GM12878 (cell line): ENCODE results near the gene LRRC56. TPM values are rescaled to one million over a fixed set of nuclear protein-coding genes. Genes with fewer than 3 reads are reported as not detected.

Source experiments
- BCL3 ChIP-seq: IDR thresholded peaks from 2 replicates; pipeline ENCODE4 v1.6.1; 2011; ENCODE audit warnings: borderline replicate concordance, low read depth, mild to moderate bottlenecking, moderate library complexity, low read length; ENCODE audit not compliant: insufficient read depth, poor library complexity, severe bottlenecking
- CBX5 ChIP-seq: sonication (generic); IDR thresholded peaks from 2 replicates; pipeline ENCODE4 v1.6.1; 2016; ENCODE audit warnings: low read depth, moderate library complexity, mild to moderate bottlenecking, inconsistent platforms
- CHD1 ChIP-seq: IDR thresholded peaks from 2 replicates; pipeline ENCODE4 v1.6.1; 2012; ENCODE audit warnings: low read depth, low read length, improper control_type of control experiment
- CTCF ChIP-seq, 3 experiments: IDR thresholded peaks in 2 of 3; conservative IDR thresholded peaks in 1 of 3; 2 replicates each; pipeline ENCODE4 v1.5.1; 2011; ENCODE audit warnings: low read depth in 3 of 3, low read length in 3 of 3, mild to moderate bottlenecking in 3 of 3, control low read depth in 2 of 3, moderate library complexity in 2 of 3, inconsistent platforms in 1 of 3, mixed read lengths in 1 of 3; ENCODE audit not compliant: control insufficient read depth in 2 of 3, insufficient read depth in 1 of 3; ENCODE audit errors: extremely low read depth in 1 of 3
- ESRRA ChIP-seq: IDR thresholded peaks from 2 replicates; pipeline ENCODE4 v1.6.1; 2012; ENCODE audit warnings: mild to moderate bottlenecking, low read length, improper control_type of control experiment
- GABPA ChIP-seq: IDR thresholded peaks from 2 replicates; pipeline ENCODE4 v1.6.1; 2014; ENCODE audit warnings: antibody characterized with exemption, low read depth, mild to moderate bottlenecking, inconsistent platforms
- GATAD2B ChIP-seq: fragments of 450-650 bp; conservative IDR thresholded peaks from 2 replicates; pipeline ENCODE4 v1.6.1; 2017; ENCODE audit warnings: low read depth, mild to moderate bottlenecking, moderate library complexity
- HDAC6 ChIP-seq: fragments of 200-600 bp; sonication (generic); IDR thresholded peaks from one replicate; pipeline ENCODE4 v1.8.0; 2017; ENCODE audit warnings: antibody characterized with exemption; ENCODE audit not compliant: unreplicated experiment
- HDGF ChIP-seq: fragments of 450-650 bp; IDR thresholded peaks from 2 replicates; pipeline ENCODE4 v1.6.1; 2016; ENCODE audit warnings: antibody characterized with exemption
- KAT2A ChIP-seq: conservative IDR thresholded peaks from 2 replicates; pipeline ENCODE4 v1.6.1; 2011; ENCODE audit warnings: low read depth, low read length; ENCODE audit not compliant: control insufficient read depth
- MTA3 ChIP-seq: IDR thresholded peaks from 2 replicates; pipeline ENCODE4 v1.6.1; 2012; ENCODE audit warnings: low read length, inconsistent platforms, borderline replicate concordance
- MYC ChIP-seq: IDR thresholded peaks from 2 replicates; pipeline ENCODE4 v1.6.1; 2011; ENCODE audit warnings: mild to moderate bottlenecking, low read length, moderate library complexity, inconsistent platforms; ENCODE audit not compliant: insufficient read depth, insufficient replicate concordance, insufficient read length, severe bottlenecking
- NRF1 ChIP-seq: conservative IDR thresholded peaks from 2 replicates; pipeline ENCODE4 v1.6.1; 2011; ENCODE audit warnings: mild to moderate bottlenecking, low read depth, low read length, improper control_type of control experiment
- RAD21 ChIP-seq: IDR thresholded peaks from 2 replicates; pipeline ENCODE4 v1.6.1; 2011; ENCODE audit warnings: mild to moderate bottlenecking, low read depth, low read length, moderate library complexity; ENCODE audit not compliant: insufficient read depth
- RAD51 ChIP-seq: fragments of 450-650 bp; IDR thresholded peaks from 2 replicates; pipeline ENCODE4 v1.6.1; 2016; ENCODE audit warnings: moderate library complexity, mild to moderate bottlenecking, inconsistent platforms
- SMARCA5 ChIP-seq: fragments of 450-650 bp; IDR thresholded peaks from 2 replicates; pipeline ENCODE4 v1.6.1; 2017; ENCODE audit warnings: mild to moderate bottlenecking
- SREBF2 ChIP-seq: IDR thresholded peaks from 2 replicates; pipeline ENCODE4 v1.6.1; 2012; ENCODE audit warnings: mild to moderate bottlenecking, low read length
- TAF1 ChIP-seq: IDR thresholded peaks from 2 replicates; pipeline ENCODE4 v1.6.1; 2011; ENCODE audit warnings: mild to moderate bottlenecking, low read depth, low read length, borderline replicate concordance
- TBL1XR1 ChIP-seq: IDR thresholded peaks from 2 replicates; pipeline ENCODE4 v1.6.1; 2012; ENCODE audit warnings: low read depth, low read length, improper control_type of control experiment
- TCF7 ChIP-seq: IDR thresholded peaks from 2 replicates; pipeline ENCODE4 v1.6.1; 2014; ENCODE audit warnings: antibody characterized with exemption, borderline replicate concordance
- YY1 ChIP-seq: IDR thresholded peaks from 2 replicates; pipeline ENCODE4 v1.6.1; 2011; ENCODE audit warnings: low read depth, mild to moderate bottlenecking, low read length
- ZNF207 ChIP-seq: fragments of 450-650 bp; IDR thresholded peaks from 2 replicates; pipeline ENCODE4 v1.6.1; 2014; ENCODE audit warnings: antibody characterized with exemption, mild to moderate bottlenecking, borderline replicate concordance
- ZSCAN29 ChIP-seq: fragments of 450-650 bp; IDR thresholded peaks from 2 replicates; pipeline ENCODE4 v1.6.1; 2017; ENCODE audit warnings: mild to moderate bottlenecking, moderate library complexity
- ZZZ3 ChIP-seq: IDR thresholded peaks from 2 replicates; pipeline ENCODE4 v1.6.1; 2011; ENCODE audit warnings: low read depth; ENCODE audit not compliant: control insufficient read depth, insufficient read length
- polyA plus RNA-seq, 11 experiments: library from polyadenylated mRNA; depleted of rRNA in 4 of 11; unstranded in 6 of 11; stranded (reverse) in 5 of 11; fragments of >200 nt; fragmentation: Nextera tagmentation in 4 of 11; fragmentation: Illumina TruSeq in 1 of 11; extraction: Ambion mirVana in 4 of 11; extraction: Trizol in 1 of 11; gene quantifications; 1 replicate in 1 of 11; 2 replicates in 10 of 11; pipeline versions ENCODE4 v1.2.1 to v1.2.3, GENCODE V29; 2011 to 2016; ENCODE audit warnings: inconsistent platforms in 2 of 11, missing spikeins in 2 of 11, low read depth in 1 of 11
- total RNA-seq, 4 experiments: library from RNA; depleted of rRNA in 3 of 4; stranded (reverse); fragments of >200 nt in 3 of 4; fragmentation: Illumina TruSeq in 1 of 4; extraction: Trizol in 1 of 4; gene quantifications; 2 replicates each; pipeline versions ENCODE4 v1.2.1 to v1.2.3, GENCODE V29; 2013 to 2021
- TF ChIP-seq, protein P1 (sequence below): fragments of 450-650 bp; formaldehyde crosslinking; IDR thresholded peaks from 2 replicates; pipeline ENCODE4 v1.5.0; 2022; ENCODE audit warnings: mild to moderate bottlenecking, missing genetic modification characterization

The LRRC56 gene
- total and polyA plus RNA-seq, 10 of the 15 experiments (the other 5 are each of a cell fraction or from before 2014, with no cell fraction given): 0.02 to 1.9 (median 0.75) TPM; not detected in 1

DNA sequence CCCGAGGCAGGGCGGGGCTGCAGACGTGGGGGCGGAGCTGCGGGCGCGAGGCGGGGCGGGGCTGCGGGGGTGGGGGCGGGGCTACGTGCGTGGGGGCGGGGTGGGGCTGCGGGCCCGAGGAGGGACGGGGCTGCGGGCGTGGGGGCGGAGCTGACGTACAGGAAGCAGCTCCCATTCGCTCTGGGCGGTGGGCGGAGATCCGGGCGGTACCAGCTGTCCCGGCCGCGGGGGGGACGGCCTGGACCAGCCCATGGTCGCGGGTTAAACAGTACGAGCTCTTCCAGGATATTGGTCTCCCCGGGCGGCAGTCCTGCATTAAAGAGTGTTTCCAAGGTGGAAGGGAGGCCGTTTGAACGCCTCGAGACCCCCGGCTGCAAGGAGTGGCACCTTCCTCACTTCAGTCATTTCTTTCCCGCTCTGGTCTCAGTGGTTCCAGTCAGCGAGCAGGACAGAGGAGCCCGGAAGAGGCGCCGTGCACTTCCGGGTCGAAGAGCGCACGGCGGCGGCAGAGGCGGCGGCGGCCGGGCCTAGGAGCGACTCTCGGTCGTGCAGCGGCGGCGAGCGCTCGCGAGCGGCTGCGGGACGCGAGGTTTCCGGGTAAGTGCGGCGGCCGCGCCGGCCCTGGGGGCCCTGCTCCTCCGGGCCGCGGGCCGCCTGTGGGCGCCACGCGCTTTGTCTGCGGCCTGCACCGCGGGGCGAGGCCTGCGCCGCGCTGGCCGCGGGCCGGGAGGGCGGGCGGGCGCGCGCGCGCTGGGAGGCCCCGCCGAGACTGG is 38.9 kb downstream of the LRRC56 start, which contains the start of gene PHRF1 (continued):
- TF ChIP-seq KAT2A (no peak), CBX5 (no peak), GATAD2B (peak; percentile 89; the same call in 1 of the 2 replicates), CTCF (IDR thresholded peaks at IDR 0.05 in 2 of 3, conservative IDR thresholded peaks at IDR 0.05 in 1 of 3; ENCODE audit: control insufficient read depth in 2 of 3, extremely low read depth in 1 of 3, insufficient read depth in 1 of 3, low read depth in 3 of 3, low read length in 3 of 3) (no peak), CHD1 (peak; percentile 100), ZNF207 (peak; percentile 99), TCF7 (no peak), BCL3 (no peak), MYC (no peak), SMARCA5 (0 out of 2 replicates have a peak, but pooled peaks have one; percentile 64), ZSCAN29 (peak; percentile 44; the same call in 1 of the 2 replicates), GABPA (peak; percentile 92), ZZZ3 (no peak), RAD21 (no peak), MTA3 (no peak), SREBF2 (peak; percentile 50; the same call in 1 of the 2 replicates), ESRRA (no peak), TAF1 (peak; percentile 97), NRF1 (no peak), RAD51 (no peak), YY1 (peak; percentile 23; the same call in 1 of the 2 replicates), HDAC6 (no peak), TBL1XR1 (no peak), HDGF (peak; percentile 75; the same call in 1 of the 2 replicates)
- TF ChIP-seq, protein P1, sequence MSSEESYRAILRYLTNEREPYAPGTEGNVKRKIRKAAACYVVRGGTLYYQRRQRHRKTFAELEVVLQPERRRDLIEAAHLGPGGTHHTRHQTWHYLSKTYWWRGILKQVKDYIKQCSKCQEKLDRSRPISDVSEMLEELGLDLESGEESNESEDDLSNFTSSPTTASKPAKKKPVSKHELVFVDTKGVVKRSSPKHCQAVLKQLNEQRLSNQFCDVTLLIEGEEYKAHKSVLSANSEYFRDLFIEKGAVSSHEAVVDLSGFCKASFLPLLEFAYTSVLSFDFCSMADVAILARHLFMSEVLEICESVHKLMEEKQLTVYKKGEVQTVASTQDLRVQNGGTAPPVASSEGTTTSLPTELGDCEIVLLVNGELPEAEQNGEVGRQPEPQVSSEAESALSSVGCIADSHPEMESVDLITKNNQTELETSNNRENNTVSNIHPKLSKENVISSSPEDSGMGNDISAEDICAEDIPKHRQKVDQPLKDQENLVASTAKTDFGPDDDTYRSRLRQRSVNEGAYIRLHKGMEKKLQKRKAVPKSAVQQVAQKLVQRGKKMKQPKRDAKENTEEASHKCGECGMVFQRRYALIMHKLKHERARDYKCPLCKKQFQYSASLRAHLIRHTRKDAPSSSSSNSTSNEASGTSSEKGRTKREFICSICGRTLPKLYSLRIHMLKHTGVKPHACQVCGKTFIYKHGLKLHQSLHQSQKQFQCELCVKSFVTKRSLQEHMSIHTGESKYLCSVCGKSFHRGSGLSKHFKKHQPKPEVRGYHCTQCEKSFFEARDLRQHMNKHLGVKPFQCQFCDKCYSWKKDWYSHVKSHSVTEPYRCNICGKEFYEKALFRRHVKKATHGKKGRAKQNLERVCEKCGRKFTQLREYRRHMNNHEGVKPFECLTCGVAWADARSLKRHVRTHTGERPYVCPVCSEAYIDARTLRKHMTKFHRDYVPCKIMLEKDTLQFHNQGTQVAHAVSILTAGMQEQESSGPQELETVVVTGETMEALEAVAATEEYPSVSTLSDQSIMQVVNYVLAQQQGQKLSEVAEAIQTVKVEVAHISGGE (CRISPR knock-in tag): peak; percentile 62
